HFF-Myc (cell line): ENCODE data around the gene JMJD8.

Source experiments
- DNase-seq: peaks from one replicate; pipeline ENCODE4 v3.0.0-alpha.2; 2011; ENCODE audit warnings: low read depth; ENCODE audit errors: extremely low read depth
- H3K4me3 ChIP-seq: replicated peaks from 2 replicates; pipeline ENCODE4 v1.5.1; 2011; ENCODE audit warnings: low read depth, mild to moderate bottlenecking, control low read depth, low read length
- CTCF ChIP-seq: IDR thresholded peaks from 2 replicates; pipeline ENCODE4 v1.5.1; 2012; ENCODE audit warnings: mild to moderate bottlenecking, low read depth, low read length, control low read depth; ENCODE audit errors: missing control alignments

The JMJD8 gene

GRCh38 chr16:721765-722540, 37.8 kb upstream of the JMJD8 start:
- DNase-seq, result no peak
- no peak for TF ChIP-seq CTCF
- H3K4me3 ChIP-seq, result peak overlapping the region; percentile 73

GRCh38 chr16:720990-721764, 37.0 kb upstream of the JMJD8 start, which contains the start of gene ANTKMT:
Gene ANTKMT, plus strand, starts transcription at chr16:721146. Its CDS starts 129 bp downstream, at chr16:721275.
- TF ChIP-seq CTCF, result no peak
- no peak for DNase-seq
- peak within 1 kb of the TSS; percentile 73 for H3K4me3 ChIP-seq

- no peak for DNase-seq
- TF ChIP-seq CTCF, result peak; percentile 23
- peak overlapping the region; percentile 73 for H3K4me3 ChIP-seq
Measured at GRCh38 chr16:720447-720989, 36.4 kb upstream of the JMJD8 start.

GRCh38 chr16:719815-720446, 35.8 kb upstream of the JMJD8 start:
- TF ChIP-seq CTCF, result peak; percentile 30
- peak overlapping the region; percentile 73 for H3K4me3 ChIP-seq
- DNase-seq, result no peak

GRCh38 chr16:718922-719321, 34.8 kb upstream of the JMJD8 start:
- no peak for DNase-seq
- no peak for TF ChIP-seq CTCF
- H3K4me3 ChIP-seq, result no peak overlapping the region

GRCh38 chr16:718389-718788, 34.3 kb upstream of the JMJD8 start:
- no peak overlapping the region for H3K4me3 ChIP-seq
- no peak for DNase-seq
- no peak for TF ChIP-seq CTCF
